ENCODE data around the gene CCNY. TPM values are rescaled to one million over a fixed set of nuclear protein-coding genes. Genes with fewer than 3 reads are reported as not detected.

CCNY gene
- total RNA-seq, 2 donors from 2014 or later, result 31.6 to 54.0 TPM

DNA sequence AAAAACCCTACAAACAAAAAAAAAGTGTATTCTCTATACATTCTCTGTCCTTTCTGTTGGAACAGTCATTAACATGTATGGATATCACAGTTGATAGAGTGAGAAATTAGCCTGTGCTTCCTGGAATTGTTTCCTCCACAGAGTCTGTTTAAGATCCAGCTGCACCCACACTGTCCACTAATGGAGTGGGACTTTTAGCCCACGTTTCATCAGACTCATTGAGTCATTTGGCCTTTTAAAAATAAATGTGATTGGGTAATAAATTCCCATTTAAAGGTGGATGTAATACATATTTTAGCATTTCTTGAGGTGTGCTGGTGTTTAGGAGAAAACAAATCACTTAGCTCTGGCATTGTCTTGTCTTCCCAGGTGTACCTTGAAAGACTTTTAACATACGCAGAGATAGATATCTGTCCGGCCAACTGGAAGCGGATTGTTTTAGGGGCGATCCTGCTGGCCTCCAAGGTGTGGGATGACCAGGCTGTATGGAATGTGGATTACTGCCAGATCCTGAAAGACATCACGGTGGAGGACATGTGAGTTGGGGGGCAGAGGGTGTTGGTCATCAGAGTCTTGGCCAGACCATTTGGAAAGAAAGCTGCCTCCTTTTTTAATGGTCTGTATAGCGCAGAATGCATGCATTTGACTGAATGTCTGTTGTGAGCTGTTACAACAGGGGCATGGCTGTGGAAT is 216.5 kb downstream of the CCNY start:
- H3K4me3 ChIP-seq, result no peak overlapping the region
- H3K9me3 ChIP-seq, result no peaks in the 10 kb centered on the region
- H3K27me3 ChIP-seq (replicated peaks; ENCODE audit: insufficient read depth), result no peaks in the 10 kb centered on the region
- no peaks in the 10 kb centered on the region for H3K36me3 ChIP-seq
- no peak for DNase-seq (ENCODE audit: low spot score)
- H3K27ac ChIP-seq, result no peak overlapping the region
- TF ChIP-seq, protein P1, sequence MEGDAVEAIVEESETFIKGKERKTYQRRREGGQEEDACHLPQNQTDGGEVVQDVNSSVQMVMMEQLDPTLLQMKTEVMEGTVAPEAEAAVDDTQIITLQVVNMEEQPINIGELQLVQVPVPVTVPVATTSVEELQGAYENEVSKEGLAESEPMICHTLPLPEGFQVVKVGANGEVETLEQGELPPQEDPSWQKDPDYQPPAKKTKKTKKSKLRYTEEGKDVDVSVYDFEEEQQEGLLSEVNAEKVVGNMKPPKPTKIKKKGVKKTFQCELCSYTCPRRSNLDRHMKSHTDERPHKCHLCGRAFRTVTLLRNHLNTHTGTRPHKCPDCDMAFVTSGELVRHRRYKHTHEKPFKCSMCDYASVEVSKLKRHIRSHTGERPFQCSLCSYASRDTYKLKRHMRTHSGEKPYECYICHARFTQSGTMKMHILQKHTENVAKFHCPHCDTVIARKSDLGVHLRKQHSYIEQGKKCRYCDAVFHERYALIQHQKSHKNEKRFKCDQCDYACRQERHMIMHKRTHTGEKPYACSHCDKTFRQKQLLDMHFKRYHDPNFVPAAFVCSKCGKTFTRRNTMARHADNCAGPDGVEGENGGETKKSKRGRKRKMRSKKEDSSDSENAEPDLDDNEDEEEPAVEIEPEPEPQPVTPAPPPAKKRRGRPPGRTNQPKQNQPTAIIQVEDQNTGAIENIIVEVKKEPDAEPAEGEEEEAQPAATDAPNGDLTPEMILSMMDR (IDR thresholded peaks at IDR 0.05), result no peak
- TF ChIP-seq POLR2A (IDR thresholded peaks at IDR 0.05) (no peak), POLR2AphosphoS5 (IDR thresholded peaks at IDR 0.05) (no peak)
- 83% methylated on average over 7 of the region's 7 CpGs for WGBS
- no peaks in the 10 kb centered on the region for H3K4me1 ChIP-seq (replicated peaks)
- intact Hi-C loops (cut with DNase I), result no loop called here

DNA sequence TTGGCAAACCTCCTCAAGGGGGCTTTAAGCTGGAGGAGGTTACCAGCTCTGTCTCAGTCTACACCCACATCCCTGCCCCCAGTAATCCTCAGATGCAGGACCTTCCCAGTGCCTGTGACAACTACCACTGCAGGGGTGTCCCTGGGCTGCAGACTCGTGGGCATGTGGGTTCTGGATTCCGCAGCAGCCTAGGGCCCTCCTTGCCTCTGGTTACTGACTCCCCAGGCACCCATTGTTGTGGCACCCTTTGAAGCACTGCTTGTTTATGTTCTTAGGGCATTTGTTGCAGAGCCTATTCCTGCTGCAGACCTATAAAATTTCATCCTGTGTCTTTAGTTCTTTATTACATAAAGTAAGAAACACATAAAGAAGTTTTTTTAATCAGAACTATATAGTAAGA is 217.7 kb downstream of the CCNY start:
- H3K9me3 ChIP-seq, result no peaks in the 10 kb centered on the region
- WGBS, result 58% methylated on average over 2 of the region's 2 CpGs
- H3K36me3 ChIP-seq, result no peaks in the 10 kb centered on the region
- H3K4me3 ChIP-seq, result no peak overlapping the region
- intact Hi-C loops (cut with DNase I), result no loop called here
- no peak for DNase-seq (ENCODE audit: low spot score)
- no peaks in the 10 kb centered on the region for H3K27me3 ChIP-seq (replicated peaks; ENCODE audit: insufficient read depth)
- TF ChIP-seq, protein P1 (IDR thresholded peaks at IDR 0.05), result no peak
- TF ChIP-seq POLR2A (IDR thresholded peaks at IDR 0.05), result no peak
- TF ChIP-seq POLR2AphosphoS5 (IDR thresholded peaks at IDR 0.05), result no peak
- H3K27ac ChIP-seq, result no peak overlapping the region
- H3K4me1 ChIP-seq (replicated peaks), result no peaks in the 10 kb centered on the region

DNA sequence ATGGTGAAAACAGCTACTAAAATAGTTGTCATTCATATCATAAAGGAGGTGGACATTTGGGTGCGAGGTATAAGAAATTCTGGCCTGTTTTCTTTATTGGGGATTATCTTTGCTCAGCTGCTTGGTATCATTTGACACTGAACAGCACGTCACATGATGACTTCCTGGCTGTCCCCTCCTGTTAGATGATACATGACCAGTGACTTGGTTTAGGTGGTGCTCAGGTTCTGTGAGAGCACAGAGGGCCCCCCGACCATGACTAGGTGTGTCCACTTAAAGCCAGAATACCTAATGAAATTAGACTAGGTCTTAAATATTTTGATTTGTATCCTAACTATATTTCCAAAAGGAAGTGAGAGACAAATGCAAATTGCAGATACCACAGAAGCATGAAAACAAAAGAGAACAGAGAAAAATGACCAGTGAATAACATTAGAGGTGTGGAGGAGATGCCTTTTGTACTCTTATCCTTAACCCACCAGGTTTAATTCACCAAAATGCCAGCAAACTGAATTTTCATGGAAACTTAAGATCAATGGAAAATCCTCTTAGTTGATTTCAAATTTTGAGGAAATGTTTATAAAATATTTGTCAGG is 218.2 kb downstream of the CCNY start:
- Histone ChIP-seq H3K4me1 (replicated peaks) (no peaks in the 10 kb centered on the region), H3K9me3 (no peaks in the 10 kb centered on the region), H3K27ac (no peak overlapping the region), H3K36me3 (no peaks in the 10 kb centered on the region), H3K27me3 (replicated peaks; ENCODE audit: insufficient read depth) (no peaks in the 10 kb centered on the region), H3K4me3 (no peak overlapping the region)
- intact Hi-C loops (cut with DNase I), result no loop called here
- WGBS, result 85% methylated on average over 3 of the region's 3 CpGs
- TF ChIP-seq POLR2AphosphoS5 (IDR thresholded peaks at IDR 0.05) (no peak), POLR2A (IDR thresholded peaks at IDR 0.05) (no peak)
- TF ChIP-seq, protein P1 (IDR thresholded peaks at IDR 0.05), result no peak
- no peak for DNase-seq (ENCODE audit: low spot score)

DNA sequence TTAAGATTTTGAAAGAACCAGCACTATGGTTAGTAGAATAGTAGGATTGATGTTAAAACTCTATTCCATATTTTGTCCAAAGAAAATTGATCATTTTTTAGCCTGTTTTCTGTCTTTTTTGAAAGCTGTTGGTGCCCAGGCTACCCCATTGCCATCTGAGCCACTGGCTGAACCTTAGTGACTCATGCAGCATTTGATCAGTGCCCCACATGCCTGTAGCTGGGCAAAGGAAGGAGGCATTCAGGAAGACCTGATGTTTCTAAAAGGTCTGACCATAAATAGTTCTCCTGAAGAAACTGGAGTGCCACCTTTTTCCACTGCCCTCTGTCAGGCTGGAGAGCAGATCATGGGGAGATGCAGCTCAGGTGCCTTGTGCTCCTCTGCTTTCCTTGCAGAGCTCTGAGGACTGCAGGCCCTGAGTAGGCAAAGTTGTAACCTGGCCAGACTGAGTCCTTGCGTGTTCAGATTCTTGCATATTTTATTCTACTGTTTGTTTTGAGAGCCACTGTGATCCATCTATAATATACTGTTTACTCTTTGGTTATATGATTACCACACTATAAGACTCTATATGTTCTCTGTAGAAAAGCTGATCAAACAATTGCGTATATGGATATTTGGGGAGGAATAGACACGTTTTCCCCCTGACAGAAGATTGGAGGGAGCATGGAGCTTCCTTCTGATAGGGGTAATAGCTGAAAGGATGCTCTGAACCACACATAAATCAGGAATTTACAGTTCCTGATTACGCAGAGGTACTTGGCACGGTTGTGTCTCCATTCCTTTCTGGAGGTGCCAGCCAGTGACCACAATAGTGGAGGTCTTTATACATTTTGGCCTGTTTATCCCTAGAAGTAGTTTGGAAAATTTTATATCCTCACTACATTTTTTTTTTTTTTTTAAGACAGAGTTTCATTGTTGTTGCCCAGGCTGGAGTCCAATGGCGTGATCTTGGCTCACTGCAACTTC is 219.9 kb downstream of the CCNY start:
- WGBS, result 66% methylated on average over 6 of the region's 6 CpGs
- DNase-seq (ENCODE audit: low spot score), result no peak
- H3K27me3 ChIP-seq (replicated peaks; ENCODE audit: insufficient read depth), result no peaks in the 10 kb centered on the region
- H3K4me1 ChIP-seq (replicated peaks), result no peaks in the 10 kb centered on the region
- TF ChIP-seq POLR2AphosphoS5 (IDR thresholded peaks at IDR 0.05) (no peak), POLR2A (IDR thresholded peaks at IDR 0.05) (no peak)
- TF ChIP-seq, protein P1 (IDR thresholded peaks at IDR 0.05), result no peak
- H3K27ac ChIP-seq, result no peak overlapping the region
- intact Hi-C loops (cut with DNase I), result no loop called here
- H3K9me3 ChIP-seq, result no peaks in the 10 kb centered on the region
- no peaks in the 10 kb centered on the region for H3K36me3 ChIP-seq
- no peak overlapping the region for H3K4me3 ChIP-seq

Data from prostate gland (tissue), 2 donors.